B cell (primary cell): ENCODE measurements around the gene ABTB2. TPM values are rescaled to one million over a fixed set of nuclear protein-coding genes. Genes with fewer than 3 reads are reported as not detected.

Experiments used
- ATAC-seq: fragments of 200-7000 bp; cut with Tn5 transposase; one replicate; pipeline ENCODE4 v1.10.0; 2021; ENCODE audit warnings: low read depth, mild to moderate bottlenecking, moderate number of reproducible peaks, moderate library complexity
- CTCF ChIA-PET: fragments of 350-600 bp; sonication (Branson Sonifier 250); formaldehyde crosslinking; loops from one replicate; lab custom pipeline; 2021; ENCODE audit warnings: antibody characterized with exemption, inconsistent platforms; lab: Charles Lee
- POLR2A ChIA-PET: fragments of 350-600 bp; sonication (Branson Sonifier 250); formaldehyde crosslinking; loops from one replicate; lab custom pipeline; 2021; ENCODE audit warnings: antibody characterized with exemption; lab: Charles Lee
- DNase-seq: peaks from one replicate; pipeline ENCODE4 v3.0.0; 2013
- H2AFZ ChIP-seq: 2 replicates; pipeline ENCODE4 v1.6.1; 2012; ENCODE audit warnings: mild to moderate bottlenecking, low read depth, low read length; ENCODE audit not compliant: insufficient read depth, poor library complexity, severe bottlenecking
- H3K27ac ChIP-seq, 2 donors: 1 replicate in 1 of 2; 2 replicates in 1 of 2; pipeline ENCODE4 v1.5.1; 2012 to 2013; ENCODE audit warnings: low read length in 2 of 2, mild to moderate bottlenecking in 2 of 2, moderate library complexity in 1 of 2
- H3K27me3 ChIP-seq, 4 experiments: fragments of 200-600 bp in 1 of 4; sonication (generic) in 1 of 4; replicated peaks in 1 of 4; 1 replicate in 2 of 4; 2 replicates in 2 of 4; pipeline versions ENCODE4 v1.6.1 to v1.7.0; 2013 to 2016; ENCODE audit warnings: low read length in 3 of 4, mild to moderate bottlenecking in 2 of 4, mixed read lengths in 1 of 4, moderate library complexity in 1 of 4; ENCODE audit not compliant: insufficient read depth in 4 of 4, control insufficient read depth in 3 of 4; ENCODE audit errors: control extremely low read depth in 1 of 4
- H3K36me3 ChIP-seq, 2 experiments: replicated peaks in 1 of 2; 1 replicate in 1 of 2; 2 replicates in 1 of 2; pipeline versions ENCODE4 v1.6.1 to v1.7.1; 2013; ENCODE audit warnings: low read length in 1 of 2; ENCODE audit not compliant: insufficient read depth in 2 of 2, control insufficient read depth in 1 of 2; ENCODE audit errors: control extremely low read depth in 1 of 2, extremely low read depth in 1 of 2
- H3K4me1 ChIP-seq, 2 donors: fragments of 200-600 bp in 1 of 2; sonication (generic) in 1 of 2; 1 replicate in 1 of 2; 2 replicates in 1 of 2; pipeline versions ENCODE4 v1.5.1 to v1.6.1; 2013 to 2017; ENCODE audit warnings: low read length in 2 of 2; ENCODE audit not compliant: control insufficient read depth in 2 of 2, insufficient read depth in 2 of 2
- H3K4me2 ChIP-seq: replicated peaks from 2 replicates; pipeline ENCODE3; 2012; ENCODE audit warnings: mild to moderate bottlenecking, low read depth, low read length; ENCODE audit not compliant: poor library complexity, severe bottlenecking
- H3K4me3 ChIP-seq, 5 experiments: fragments of 200-600 bp in 1 of 5; sonication (generic) in 1 of 5; 1 replicate in 3 of 5; 2 replicates in 2 of 5; pipeline versions ENCODE4 v1.5.1 to v1.7.0; 2011 to 2016; ENCODE audit warnings: low read length in 4 of 5, mild to moderate bottlenecking in 4 of 5, low read depth in 2 of 5, control low read depth in 1 of 5, moderate library complexity in 1 of 5; ENCODE audit not compliant: insufficient read depth in 1 of 5; ENCODE audit errors: control extremely low read depth in 1 of 5, extremely low read depth in 1 of 5
- H3K79me2 ChIP-seq: fragments of 200-600 bp; sonication (generic); one replicate; pipeline ENCODE4 v1.6.0; 2016; ENCODE audit warnings: low read length; ENCODE audit not compliant: control insufficient read depth, insufficient read depth
- H3K9ac ChIP-seq: fragments of 200-600 bp; sonication (generic); 2 replicates; pipeline ENCODE4 v1.6.1; 2017; ENCODE audit warnings: mild to moderate bottlenecking, low read length, moderate library complexity
- H3K9me3 ChIP-seq, 3 donors: one replicate each; pipeline versions ENCODE4 v1.6.1 to v1.7.1; 2013; ENCODE audit warnings: low read length in 2 of 3; ENCODE audit not compliant: control insufficient read depth in 2 of 3, insufficient read depth in 1 of 3; ENCODE audit errors: control extremely low read depth in 1 of 3
- H4K20me1 ChIP-seq: 2 replicates; pipeline ENCODE4 v1.6.0; 2012; ENCODE audit warnings: mild to moderate bottlenecking, low read length; ENCODE audit not compliant: insufficient read depth, control insufficient read depth, poor library complexity, severe bottlenecking
- H3K27ac Mint-ChIP-seq: one replicate; pipeline ENCODE4 v1.8.0; 2021; ENCODE audit warnings: mixed read lengths
- H3K27me3 Mint-ChIP-seq: one replicate; pipeline ENCODE4 v1.8.0; 2021; ENCODE audit warnings: mixed read lengths
- H3K4me1 Mint-ChIP-seq: one replicate; pipeline ENCODE4 v1.8.0; 2021; ENCODE audit warnings: mixed read lengths
- H3K4me3 Mint-ChIP-seq: one replicate; pipeline ENCODE4 v1.8.0; 2021; ENCODE audit warnings: mixed read lengths
- H3K9me3 Mint-ChIP-seq: one replicate; pipeline ENCODE4 v1.8.0; 2022; ENCODE audit warnings: mixed read lengths; ENCODE audit not compliant: insufficient read depth
- EZH2 ChIP-seq: IDR thresholded peaks from 2 replicates; pipeline ENCODE4 v1.6.1; 2012; ENCODE audit warnings: borderline replicate concordance, low read depth, mild to moderate bottlenecking, moderate library complexity, low read length; ENCODE audit not compliant: insufficient read depth, poor library complexity, severe bottlenecking
- WGBS: methylation state at CpG from one replicate; pipeline ENCODE4 v1.1.5; 2013; ENCODE audit warnings: missing lambda C conversion rate; ENCODE audit not compliant: insufficient coverage; 5-methylcytosine and 5-hydroxymethylcytosine counted together
- intact Hi-C: fragments of 100-400 bp; cut with micrococcal nuclease; formaldehyde crosslinking; loops from one replicate; pipeline ENCODE4 v1.10.0; 2022
- polyA plus RNA-seq: library from polyadenylated mRNA; depleted of rRNA; stranded (reverse); fragments of >200 nt; gene quantifications from 2 replicates; pipeline ENCODE4 v1.2.3, GENCODE V29; 2012
- total RNA-seq, 2 donors: library from RNA; stranded (reverse); fragments of 120-200 nt in 1 of 2; gene quantifications; 1 replicate in 1 of 2; 2 replicates in 1 of 2; pipeline versions ENCODE4 v1.2.3 to v1.2.4, GENCODE V29; 2013 to 2022
- TF ChIP-seq, protein P1 (sequence below): fragments of 200-600 bp; IDR thresholded peaks from one replicate; pipeline ENCODE4 v1.8.0; 2022; ENCODE audit warnings: antibody characterized with exemption, mild to moderate bottlenecking

ABTB2 gene
- total and polyA plus RNA-seq, 2 donors (not counting 1 experiment from before 2014, with no cell fraction given), result 0.30 to 5.9 TPM

GRCh38 chr11:34331329-34331728, 26.5 kb downstream of the ABTB2 start:
- no peak overlapping the region for H3K4me3 ChIP-seq
- no peaks in the 10 kb centered on the region for H3K36me3 ChIP-seq
- no peak overlapping the region for H2AFZ ChIP-seq
- H3K9ac ChIP-seq, result no peak overlapping the region
- no peak overlapping the region for H3K27ac ChIP-seq
- Mint-ChIP-seq H3K4me1 (peaks cover 4% of the 10 kb centered on the region), H3K27me3 (peaks cover 3% of the 10 kb centered on the region), H3K9me3 (no peaks in the 10 kb centered on the region), H3K4me3 (no peak overlapping the region), H3K27ac (no peak overlapping the region)
- peaks cover 0 to 3% (median 1%) of the 10 kb centered on the region in 4 experiments for H3K27me3 ChIP-seq
- H3K79me2 ChIP-seq, result no peaks in the 10 kb centered on the region
- no peaks in the 10 kb centered on the region for H4K20me1 ChIP-seq
- ChIA-PET CTCF (no interaction called here), POLR2A (no interaction called here)
- TF ChIP-seq, protein P1, sequence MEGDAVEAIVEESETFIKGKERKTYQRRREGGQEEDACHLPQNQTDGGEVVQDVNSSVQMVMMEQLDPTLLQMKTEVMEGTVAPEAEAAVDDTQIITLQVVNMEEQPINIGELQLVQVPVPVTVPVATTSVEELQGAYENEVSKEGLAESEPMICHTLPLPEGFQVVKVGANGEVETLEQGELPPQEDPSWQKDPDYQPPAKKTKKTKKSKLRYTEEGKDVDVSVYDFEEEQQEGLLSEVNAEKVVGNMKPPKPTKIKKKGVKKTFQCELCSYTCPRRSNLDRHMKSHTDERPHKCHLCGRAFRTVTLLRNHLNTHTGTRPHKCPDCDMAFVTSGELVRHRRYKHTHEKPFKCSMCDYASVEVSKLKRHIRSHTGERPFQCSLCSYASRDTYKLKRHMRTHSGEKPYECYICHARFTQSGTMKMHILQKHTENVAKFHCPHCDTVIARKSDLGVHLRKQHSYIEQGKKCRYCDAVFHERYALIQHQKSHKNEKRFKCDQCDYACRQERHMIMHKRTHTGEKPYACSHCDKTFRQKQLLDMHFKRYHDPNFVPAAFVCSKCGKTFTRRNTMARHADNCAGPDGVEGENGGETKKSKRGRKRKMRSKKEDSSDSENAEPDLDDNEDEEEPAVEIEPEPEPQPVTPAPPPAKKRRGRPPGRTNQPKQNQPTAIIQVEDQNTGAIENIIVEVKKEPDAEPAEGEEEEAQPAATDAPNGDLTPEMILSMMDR, result no peak
- TF ChIP-seq EZH2, result no peak
- 75% methylated on average over 2 of the region's 2 CpGs for WGBS
- ATAC-seq, result no peak
- no peaks in the 10 kb centered on the region for H3K9me3 ChIP-seq
- no peaks in the 10 kb centered on the region for H3K4me1 ChIP-seq
- no peak for DNase-seq
- H3K4me2 ChIP-seq, result no peak overlapping the region
- intact Hi-C loops, result no loop called here

DNA sequence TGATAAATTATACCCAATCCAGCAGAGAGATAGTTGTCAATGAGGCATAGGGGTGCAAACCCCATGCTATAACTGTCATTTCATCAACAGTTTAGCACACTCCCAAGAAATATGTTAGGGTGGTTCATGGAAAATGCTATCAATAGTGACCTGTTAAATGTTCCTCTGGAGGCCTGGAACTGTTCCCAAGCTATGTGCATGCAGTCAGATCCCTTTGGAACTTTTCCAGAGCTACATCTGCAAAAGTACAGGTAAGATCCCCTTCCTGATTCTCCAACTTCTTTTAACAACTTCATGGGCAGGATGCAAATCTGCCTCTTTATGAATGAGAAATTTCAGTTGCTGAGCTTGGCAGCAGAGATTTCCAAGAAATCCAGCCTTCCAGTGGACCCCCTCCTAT, 27.2 kb downstream of the ABTB2 start:
- Histone ChIP-seq H3K4me3 (no peak overlapping the region), H3K4me2 (no peak overlapping the region), H4K20me1 (no peaks in the 10 kb centered on the region), H3K9ac (no peak overlapping the region), H2AFZ (no peak overlapping the region), H3K36me3 (no peaks in the 10 kb centered on the region), H3K27me3 (peaks cover 0 to 3% (median 1%) of the 10 kb centered on the region in 4 experiments), H3K79me2 (no peaks in the 10 kb centered on the region), H3K9me3 (no peaks in the 10 kb centered on the region), H3K27ac (no peak overlapping the region), H3K4me1 (no peaks in the 10 kb centered on the region)
- Mint-ChIP-seq H3K9me3 (no peaks in the 10 kb centered on the region), H3K4me3 (no peak overlapping the region), H3K27me3 (peaks cover 3% of the 10 kb centered on the region), H3K27ac (no peak overlapping the region), H3K4me1 (peaks cover 4% of the 10 kb centered on the region)
- POLR2A ChIA-PET, result no interaction called here
- intact Hi-C loops, result no loop called here
- DNase-seq, result no peak
- CTCF ChIA-PET, result no interaction called here
- no peak for ATAC-seq
- no peak for TF ChIP-seq EZH2
- TF ChIP-seq, protein P1, result no peak
